Fibroblast of pulmonary artery (primary cell): ENCODE measurements around the gene CR2.
"Not testable (repeated sequence)": the region's sequence is repeated elsewhere in the genome, so short reads cannot be mapped to it uniquely, and the experiment has no call there.

Source experiments
- DNase-seq: peaks from one replicate; pipeline ENCODE4 v3.0.0-alpha.2; 2010; ENCODE audit warnings: low read depth
- H3K4me3 ChIP-seq: replicated peaks from 2 replicates; pipeline ENCODE4 v1.5.1; 2011; ENCODE audit warnings: low read depth, mild to moderate bottlenecking, control low read depth, low read length, moderate library complexity
- TF ChIP-seq, protein P1 (sequence below): IDR thresholded peaks from 2 replicates; pipeline ENCODE4 v1.5.1; 2011; ENCODE audit warnings: mild to moderate bottlenecking, control low read depth, low read length, inconsistent platforms; ENCODE audit errors: missing control alignments

CR2 gene

DNA sequence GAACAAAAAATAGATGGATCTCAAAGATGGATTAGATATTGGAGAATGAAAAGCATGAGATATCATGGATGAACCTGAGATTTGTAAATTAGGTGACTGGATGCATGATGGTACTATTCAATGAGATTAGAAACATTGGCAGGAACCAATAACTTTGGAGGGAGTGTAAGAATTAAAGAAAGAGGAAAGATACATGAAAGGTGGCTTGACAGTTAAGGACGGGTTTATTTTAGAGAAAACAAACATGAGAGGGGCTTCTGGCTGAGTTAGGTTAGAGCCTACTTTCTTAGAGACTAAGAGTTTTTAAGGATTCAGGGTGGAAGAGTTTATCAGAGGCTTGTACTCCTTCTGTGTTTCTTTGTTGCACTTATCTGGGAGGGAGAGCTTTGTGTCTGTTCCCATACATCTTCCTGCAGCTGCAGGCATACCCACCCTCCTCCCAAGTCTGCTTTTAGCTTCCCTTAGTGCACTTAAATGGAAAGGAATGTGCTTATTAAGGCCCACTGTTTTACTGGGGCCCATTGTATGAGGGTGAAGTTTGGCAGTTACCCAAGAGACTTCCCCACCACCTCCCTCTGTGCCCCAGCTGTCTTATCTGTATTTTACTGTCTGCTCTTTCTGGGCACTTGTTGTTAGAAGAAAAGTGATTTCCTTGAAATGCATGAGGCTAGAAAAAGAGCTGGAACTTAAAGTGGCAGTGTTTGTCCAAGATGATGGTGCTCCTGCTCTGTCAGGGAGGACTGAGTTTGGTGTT lies 26.1 kb upstream of the CR2 start:
- H3K4me3 ChIP-seq, result no peak overlapping the region
- TF ChIP-seq, protein P1, sequence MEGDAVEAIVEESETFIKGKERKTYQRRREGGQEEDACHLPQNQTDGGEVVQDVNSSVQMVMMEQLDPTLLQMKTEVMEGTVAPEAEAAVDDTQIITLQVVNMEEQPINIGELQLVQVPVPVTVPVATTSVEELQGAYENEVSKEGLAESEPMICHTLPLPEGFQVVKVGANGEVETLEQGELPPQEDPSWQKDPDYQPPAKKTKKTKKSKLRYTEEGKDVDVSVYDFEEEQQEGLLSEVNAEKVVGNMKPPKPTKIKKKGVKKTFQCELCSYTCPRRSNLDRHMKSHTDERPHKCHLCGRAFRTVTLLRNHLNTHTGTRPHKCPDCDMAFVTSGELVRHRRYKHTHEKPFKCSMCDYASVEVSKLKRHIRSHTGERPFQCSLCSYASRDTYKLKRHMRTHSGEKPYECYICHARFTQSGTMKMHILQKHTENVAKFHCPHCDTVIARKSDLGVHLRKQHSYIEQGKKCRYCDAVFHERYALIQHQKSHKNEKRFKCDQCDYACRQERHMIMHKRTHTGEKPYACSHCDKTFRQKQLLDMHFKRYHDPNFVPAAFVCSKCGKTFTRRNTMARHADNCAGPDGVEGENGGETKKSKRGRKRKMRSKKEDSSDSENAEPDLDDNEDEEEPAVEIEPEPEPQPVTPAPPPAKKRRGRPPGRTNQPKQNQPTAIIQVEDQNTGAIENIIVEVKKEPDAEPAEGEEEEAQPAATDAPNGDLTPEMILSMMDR, result no peak

DNA sequence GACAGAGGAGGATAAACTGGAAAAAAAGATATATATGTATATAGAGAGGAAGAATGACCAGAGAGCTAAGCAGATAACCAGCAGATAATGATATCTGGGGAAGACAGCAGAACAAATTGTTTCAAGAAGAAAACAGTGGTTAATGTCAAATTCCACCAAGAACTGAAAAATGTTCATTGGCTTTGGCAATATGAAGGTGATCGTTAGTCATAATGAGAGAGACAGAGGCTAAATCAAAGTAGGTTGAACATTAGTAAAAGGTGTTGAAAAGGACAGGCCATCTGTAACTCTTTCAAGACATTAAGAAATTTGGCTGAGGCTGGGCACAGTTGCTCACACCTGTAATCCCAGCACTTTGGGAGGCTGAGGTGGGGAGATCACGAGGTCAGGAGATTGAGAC lies 25.3 kb upstream of the CR2 start:
- H3K4me3 ChIP-seq, result no peak overlapping the region
- TF ChIP-seq, protein P1, result no peak
- no peak for DNase-seq

More for the DNA sequence above, 26.1 kb upstream of the CR2 start:
- no peak for DNase-seq

DNA sequence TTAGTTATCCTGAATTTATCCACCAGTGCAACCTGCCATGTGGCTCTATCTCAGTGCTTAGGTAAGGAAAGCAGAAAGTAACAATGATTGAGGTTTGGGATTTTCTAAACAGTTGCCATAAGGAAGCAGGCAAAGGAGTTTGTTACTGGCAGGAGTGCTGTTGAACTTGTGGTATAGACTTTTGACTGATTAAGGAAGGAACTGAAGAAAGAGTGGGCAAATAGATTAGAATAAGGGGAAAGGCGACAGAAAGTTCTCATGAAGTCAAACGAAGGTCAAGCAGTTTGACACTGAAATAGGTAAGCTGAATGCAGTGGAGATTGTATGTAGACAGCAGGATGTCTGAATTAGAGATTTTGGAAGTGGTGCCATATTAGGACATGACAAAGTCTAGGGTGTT lies 24.2 kb upstream of the CR2 start:
- no peak overlapping the region for H3K4me3 ChIP-seq
- TF ChIP-seq, protein P1, result no peak
- no peak for DNase-seq

DNA sequence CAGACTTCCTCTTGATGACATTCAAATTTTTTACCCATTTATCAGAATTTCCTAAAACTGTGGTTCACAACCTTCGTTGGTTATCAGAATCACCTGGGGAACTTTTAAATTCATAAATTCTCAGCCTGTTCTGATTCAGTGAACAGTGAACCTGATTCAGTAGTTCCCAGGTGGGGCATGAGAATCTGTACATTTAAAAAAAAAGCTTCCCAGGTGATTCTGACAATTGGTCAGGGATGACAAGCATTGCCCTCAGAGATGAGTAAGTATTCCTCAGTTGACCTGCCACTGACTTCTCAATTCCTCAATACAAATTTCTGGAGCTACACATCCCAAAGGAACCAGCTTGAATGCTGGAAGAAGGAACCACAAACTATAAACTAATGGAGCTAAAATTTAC lies 23.5 kb upstream of the CR2 start:
- no peak overlapping the region for H3K4me3 ChIP-seq
- DNase-seq, result no peak
- TF ChIP-seq, protein P1, result no peak

DNA sequence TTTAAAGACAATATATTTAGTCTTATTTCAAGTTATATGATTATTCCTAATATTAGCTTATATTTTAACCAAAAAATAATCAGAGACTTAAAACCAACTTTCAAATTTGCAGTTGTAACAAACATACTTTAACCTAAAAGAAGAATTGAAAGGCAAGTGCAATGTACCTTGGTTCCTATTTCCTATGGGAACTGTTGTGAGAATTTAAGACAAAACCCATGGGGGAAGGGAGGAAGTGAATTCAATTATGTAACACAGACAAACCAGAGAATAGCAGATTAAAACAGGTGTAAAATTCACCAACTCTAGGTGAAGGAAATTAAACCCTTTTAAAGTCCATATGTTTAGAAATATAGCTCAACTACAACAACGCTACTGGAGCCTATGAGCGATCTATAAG lies 22.6 kb upstream of the CR2 start:
- TF ChIP-seq, protein P1, result no peak
- no peak for DNase-seq
- no peak overlapping the region for H3K4me3 ChIP-seq

DNA sequence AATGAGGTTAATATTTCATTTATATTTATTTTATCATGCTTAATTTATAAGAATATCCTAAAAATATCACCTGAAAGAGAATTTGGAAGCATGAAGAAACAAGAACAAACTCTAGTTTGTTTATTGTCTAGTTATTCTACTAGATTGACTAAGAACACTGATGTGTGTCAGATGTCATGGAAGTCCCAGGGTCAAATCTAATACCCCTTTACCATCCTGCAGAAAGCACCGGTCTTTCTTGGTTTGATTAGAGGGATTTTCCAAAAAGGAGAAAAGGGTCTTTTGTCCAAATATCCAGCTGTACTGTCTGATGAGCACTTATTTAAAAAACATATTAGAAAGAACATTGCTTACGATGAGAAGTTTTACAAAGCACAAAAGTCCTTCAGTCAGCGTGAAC lies 20.7 kb upstream of the CR2 start:
- TF ChIP-seq, protein P1, result no peak
- no peak for DNase-seq
- no peak overlapping the region for H3K4me3 ChIP-seq

DNA sequence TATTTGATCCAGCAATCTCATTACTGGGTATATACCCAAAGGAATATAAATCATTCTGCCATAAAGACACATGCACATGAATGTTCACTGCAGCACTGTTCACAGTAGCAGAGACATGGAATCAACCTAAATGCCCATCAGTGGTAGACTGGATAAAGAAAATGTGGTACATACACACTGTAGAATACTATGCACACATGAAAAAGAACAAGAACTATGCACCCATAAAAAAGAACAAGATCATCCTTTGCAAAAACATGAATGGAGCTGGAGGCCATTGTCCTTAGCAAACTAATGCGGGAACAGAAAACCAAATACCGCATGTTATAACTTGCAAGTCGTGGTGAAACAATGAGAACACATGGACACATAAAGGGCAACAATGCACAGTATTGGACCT lies 17.4 kb upstream of the CR2 start:
- not testable (repeated sequence) for DNase-seq, H3K4me3 ChIP-seq
